Measurements from ENCODE around the gene OR14K1. TPM values are rescaled to one million over a fixed set of nuclear protein-coding genes. Genes with fewer than 3 reads are reported as not detected.
"Not testable (repeated sequence)": the region's sequence is repeated elsewhere in the genome, so short reads cannot be mapped to it uniquely, and the experiment has no call there.

OR14K1 gene
- not detected in 2 replicates for total RNA-seq (2014; rRNA removed)
- Bru-seq, nascent RNA = percentile 51 among the genes with signal in this experiment
- BruChase-seq, experiment 1, labeled RNA remaining after a 6-hour chase = percentile 44 among the genes with signal in this experiment
- BruChase-seq, experiment 2, labeled RNA remaining after a 2-hour chase = percentile 58 among the genes with signal in this experiment
- long read RNA-seq = 0 reads

- Histone ChIP-seq H3K27ac (ENCODE audit: low read length) (no peak within 1 kb of the TSS), H3K79me2 (ENCODE audit: low read length) (no peaks in the 10 kb centered on the region), H3K4me1 (ENCODE audit: insufficient read depth, low read length) (peaks cover 23% of the 10 kb centered on the region), H3K9me2 (replicated peaks; ENCODE audit: low read length) (no peaks in the 10 kb centered on the region), H3K4me3 (ENCODE audit: low read length) (no peak within 1 kb of the TSS), H4K20me1 (ENCODE audit: low read length) (no peaks in the 10 kb centered on the region), H3K9ac (ENCODE audit: low read length) (no peak within 1 kb of the TSS), H3K9me3 (ENCODE audit: low read length) (no peaks in the 10 kb centered on the region), H3K4me2 (ENCODE audit: low read length) (no peak within 1 kb of the TSS), H3K27me3 (ENCODE audit: low read length) (no peaks in the 10 kb centered on the region), H3F3A (ENCODE audit: low read length, unreplicated experiment) (peaks cover 7% of the 10 kb centered on the region), H3K36me3 (ENCODE audit: low read depth, low read length) (no peaks in the 10 kb centered on the region), H2AFZ (ENCODE audit: low read length) (no peak within 1 kb of the TSS)
- ATAC-seq (no peak), DNase-seq (no peak)
- ChIA-PET POLR2A (ENCODE audit: unreplicated experiment) (no interaction called here), CTCF (no interaction called here)
- TF ChIP-seq, protein P1, sequence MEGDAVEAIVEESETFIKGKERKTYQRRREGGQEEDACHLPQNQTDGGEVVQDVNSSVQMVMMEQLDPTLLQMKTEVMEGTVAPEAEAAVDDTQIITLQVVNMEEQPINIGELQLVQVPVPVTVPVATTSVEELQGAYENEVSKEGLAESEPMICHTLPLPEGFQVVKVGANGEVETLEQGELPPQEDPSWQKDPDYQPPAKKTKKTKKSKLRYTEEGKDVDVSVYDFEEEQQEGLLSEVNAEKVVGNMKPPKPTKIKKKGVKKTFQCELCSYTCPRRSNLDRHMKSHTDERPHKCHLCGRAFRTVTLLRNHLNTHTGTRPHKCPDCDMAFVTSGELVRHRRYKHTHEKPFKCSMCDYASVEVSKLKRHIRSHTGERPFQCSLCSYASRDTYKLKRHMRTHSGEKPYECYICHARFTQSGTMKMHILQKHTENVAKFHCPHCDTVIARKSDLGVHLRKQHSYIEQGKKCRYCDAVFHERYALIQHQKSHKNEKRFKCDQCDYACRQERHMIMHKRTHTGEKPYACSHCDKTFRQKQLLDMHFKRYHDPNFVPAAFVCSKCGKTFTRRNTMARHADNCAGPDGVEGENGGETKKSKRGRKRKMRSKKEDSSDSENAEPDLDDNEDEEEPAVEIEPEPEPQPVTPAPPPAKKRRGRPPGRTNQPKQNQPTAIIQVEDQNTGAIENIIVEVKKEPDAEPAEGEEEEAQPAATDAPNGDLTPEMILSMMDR (conservative IDR thresholded peaks at IDR 0.05; ENCODE audit: low read depth, low read length) = no peak
- TF ChIP-seq EZH2phosphoT487 (IDR thresholded peaks at IDR 0.05; ENCODE audit: borderline replicate concordance, low read length) = no peak
- no peak for TF ChIP-seq EZH2 (IDR thresholded peaks at IDR 0.05; ENCODE audit: low read length, unreplicated experiment)
- intact Hi-C loops (cut with micrococcal nuclease) = no loop called here
- BruUV-seq (replicated peaks) = no TSS peak
These were observed at the start of gene OR14K1 for GRCh38 chr1:247738315-247738714. OR14K1 (plus strand) TSS chr1:247738615; CDS start chr1:247738615, 0 bp downstream.

DNA sequence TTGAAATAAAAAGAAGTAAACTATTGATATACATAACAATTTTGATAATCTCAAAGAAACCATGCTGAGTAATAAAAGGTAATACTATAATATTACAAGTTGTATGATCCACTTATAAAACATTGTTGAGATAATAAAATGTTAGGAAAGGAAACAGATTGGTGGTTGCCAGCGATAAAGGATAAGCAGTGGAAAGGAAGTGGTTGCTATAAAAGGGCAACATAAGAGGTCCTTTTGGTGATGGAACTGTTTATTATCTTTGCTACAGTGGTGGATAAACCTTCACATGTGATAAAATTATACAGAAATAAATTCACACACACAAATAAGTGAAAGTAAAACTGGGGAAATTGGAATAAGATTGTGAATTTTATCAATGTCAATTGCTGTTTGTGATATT lies 37.1 kb upstream of the OR14K1 start:
- TF ChIP-seq EZH2 (IDR thresholded peaks at IDR 0.05; ENCODE audit: low read length, unreplicated experiment) (no peak), EZH2phosphoT487 (IDR thresholded peaks at IDR 0.05; ENCODE audit: borderline replicate concordance, low read length) (no peak)
- TF ChIP-seq, protein P1 (conservative IDR thresholded peaks at IDR 0.05; ENCODE audit: low read depth, low read length) = no peak
- ATAC-seq = no peak
- no peaks in the 10 kb centered on the region for H4K20me1 ChIP-seq (ENCODE audit: low read length)
- DNase-seq = no peak
- no peaks in the 10 kb centered on the region for H3K79me2 ChIP-seq (ENCODE audit: low read length)
- H3K9ac ChIP-seq (ENCODE audit: low read length) = no peak overlapping the region
- no peaks in the 10 kb centered on the region for H3F3A ChIP-seq (ENCODE audit: low read length, unreplicated experiment)
- no peaks in the 10 kb centered on the region for H3K4me1 ChIP-seq (ENCODE audit: insufficient read depth, low read length)
- no peak overlapping the region for H3K4me2 ChIP-seq (ENCODE audit: low read length)
- no peaks in the 10 kb centered on the region for H3K36me3 ChIP-seq (ENCODE audit: low read depth, low read length)
- intact Hi-C loops (cut with micrococcal nuclease) = no loop called here
- H3K27me3 ChIP-seq (ENCODE audit: low read length) = no peaks in the 10 kb centered on the region
- BruUV-seq (replicated peaks) = no TSS peak
- H2AFZ ChIP-seq (ENCODE audit: low read length) = no peak overlapping the region
- no peak overlapping the region for H3K27ac ChIP-seq (ENCODE audit: low read length)
- H3K9me2 ChIP-seq (replicated peaks; ENCODE audit: low read length) = no peaks in the 10 kb centered on the region
- ChIA-PET CTCF (no interaction called here), POLR2A (ENCODE audit: unreplicated experiment) (no interaction called here)
- no peaks in the 10 kb centered on the region for H3K9me3 ChIP-seq (ENCODE audit: low read length)
- H3K4me3 ChIP-seq (ENCODE audit: low read length) = no peak overlapping the region

- peak; percentile 97 for ATAC-seq
- H2AFZ ChIP-seq (ENCODE audit: low read length); H3K4me3 ChIP-seq (ENCODE audit: low read length); H3K9me2 ChIP-seq (replicated peaks; ENCODE audit: low read length); H3K9ac ChIP-seq (ENCODE audit: low read length); H3K9me3 ChIP-seq (ENCODE audit: low read length); H3K79me2 ChIP-seq (ENCODE audit: low read length); H3K27me3 ChIP-seq (ENCODE audit: low read length); intact Hi-C loops (cut with micrococcal nuclease); H3K4me2 ChIP-seq (ENCODE audit: low read length); H3F3A ChIP-seq (ENCODE audit: low read length, unreplicated experiment); POLR2A ChIA-PET (ENCODE audit: unreplicated experiment); H3K4me1 ChIP-seq (ENCODE audit: insufficient read depth, low read length); H4K20me1 ChIP-seq (ENCODE audit: low read length); CTCF ChIA-PET; H3K27ac ChIP-seq (ENCODE audit: low read length); H3K36me3 ChIP-seq (ENCODE audit: low read depth, low read length); BruUV-seq (replicated peaks): not testable (repeated sequence)
- DNase-seq = peak; percentile 80
These were observed 27.7 kb upstream of the OR14K1 start for GRCh38 chr1:247710681-247711080.
